Kidney epithelial cell (primary cell): ENCODE measurements around the gene RDH13. TPM values are rescaled to one million over a fixed set of nuclear protein-coding genes. Genes with fewer than 3 reads are reported as not detected.
"Not testable (repeated sequence)": the region's sequence is repeated elsewhere in the genome, so short reads cannot be mapped to it uniquely, and the experiment has no call there.

ENCODE experiments used
- DNase-seq: peaks from one replicate; pipeline ENCODE4 v3.0.0-alpha.2; 2010; ENCODE audit warnings: low read depth
- H3K27me3 ChIP-seq: 2 replicates; pipeline ENCODE4 v1.6.0; 2011; ENCODE audit warnings: low read length; ENCODE audit not compliant: control insufficient read depth, insufficient read depth
- H3K36me3 ChIP-seq: 2 replicates; pipeline ENCODE4 v1.5.1; 2011; ENCODE audit warnings: low read length; ENCODE audit not compliant: control insufficient read depth, insufficient read depth
- H3K4me3 ChIP-seq: 2 replicates; pipeline ENCODE4 v1.5.1; 2011; ENCODE audit warnings: low read depth, mild to moderate bottlenecking, control low read depth, low read length
- total RNA-seq: library from RNA; depleted of rRNA; stranded (reverse); fragments of >200 nt; gene quantifications from 2 replicates; pipeline ENCODE4 v1.2.3, GENCODE V29; 2015
- TF ChIP-seq, protein P1 (sequence below): IDR thresholded peaks from 2 replicates; pipeline ENCODE4 v1.5.1; 2011; ENCODE audit warnings: mild to moderate bottlenecking, moderate library complexity, low read length, control low read depth, inconsistent platforms; ENCODE audit not compliant: insufficient read depth, poor library complexity, severe bottlenecking

Gene RDH13
- total RNA-seq, 1 donor from 2014 or later = 23.4 TPM

DNA sequence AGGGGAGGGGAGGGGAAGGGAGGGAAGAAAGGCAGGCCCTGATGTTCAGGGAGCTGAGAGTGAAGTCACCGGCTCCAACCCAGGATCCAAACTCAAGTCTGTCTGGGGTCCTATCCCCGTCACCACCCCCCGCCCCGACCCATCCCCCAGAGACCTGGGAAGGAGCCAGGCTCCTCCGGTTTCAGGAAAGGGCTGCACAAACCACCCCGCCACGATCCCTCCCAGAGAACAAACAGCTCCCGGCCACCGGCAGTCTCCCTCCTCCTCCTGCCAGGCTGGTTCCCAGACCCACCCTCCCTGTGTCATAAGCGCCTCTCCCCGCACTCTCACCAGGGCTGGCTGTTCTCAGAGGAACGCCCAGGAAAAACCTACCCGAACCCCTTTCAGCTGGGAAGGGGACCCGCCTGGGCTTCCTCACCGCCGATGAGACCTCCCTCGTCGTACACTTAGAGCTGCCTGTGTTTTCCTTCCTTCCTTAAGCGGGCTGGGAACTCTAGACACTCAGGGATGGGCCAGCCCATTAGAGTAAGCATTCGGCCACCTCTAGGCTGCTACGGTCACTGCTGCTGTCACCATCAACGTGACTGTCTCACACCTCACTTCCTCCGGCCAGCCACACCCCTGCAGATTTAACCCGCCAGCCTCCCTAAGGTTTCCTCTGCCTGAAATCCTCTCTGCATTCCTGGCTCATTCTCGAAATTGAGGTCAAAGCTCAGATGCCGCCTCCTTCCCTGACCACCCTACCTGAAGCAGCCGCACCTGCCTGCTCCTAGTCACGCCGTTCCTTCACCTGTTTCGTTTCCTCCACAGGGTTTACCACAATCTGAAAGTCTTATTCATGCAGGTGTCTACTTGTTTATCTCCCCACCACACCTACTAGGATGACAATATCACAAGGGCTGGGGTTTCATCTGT is 6.3 kb upstream of the RDH13 start:
- Histone ChIP-seq H3K4me3 (peak overlapping the region; percentile 25), H3K27me3 (peaks cover 35% of the 10 kb centered on the region), H3K36me3 (no peaks in the 10 kb centered on the region)
- no peak for DNase-seq
- TF ChIP-seq, protein P1, sequence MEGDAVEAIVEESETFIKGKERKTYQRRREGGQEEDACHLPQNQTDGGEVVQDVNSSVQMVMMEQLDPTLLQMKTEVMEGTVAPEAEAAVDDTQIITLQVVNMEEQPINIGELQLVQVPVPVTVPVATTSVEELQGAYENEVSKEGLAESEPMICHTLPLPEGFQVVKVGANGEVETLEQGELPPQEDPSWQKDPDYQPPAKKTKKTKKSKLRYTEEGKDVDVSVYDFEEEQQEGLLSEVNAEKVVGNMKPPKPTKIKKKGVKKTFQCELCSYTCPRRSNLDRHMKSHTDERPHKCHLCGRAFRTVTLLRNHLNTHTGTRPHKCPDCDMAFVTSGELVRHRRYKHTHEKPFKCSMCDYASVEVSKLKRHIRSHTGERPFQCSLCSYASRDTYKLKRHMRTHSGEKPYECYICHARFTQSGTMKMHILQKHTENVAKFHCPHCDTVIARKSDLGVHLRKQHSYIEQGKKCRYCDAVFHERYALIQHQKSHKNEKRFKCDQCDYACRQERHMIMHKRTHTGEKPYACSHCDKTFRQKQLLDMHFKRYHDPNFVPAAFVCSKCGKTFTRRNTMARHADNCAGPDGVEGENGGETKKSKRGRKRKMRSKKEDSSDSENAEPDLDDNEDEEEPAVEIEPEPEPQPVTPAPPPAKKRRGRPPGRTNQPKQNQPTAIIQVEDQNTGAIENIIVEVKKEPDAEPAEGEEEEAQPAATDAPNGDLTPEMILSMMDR = no peak

DNA sequence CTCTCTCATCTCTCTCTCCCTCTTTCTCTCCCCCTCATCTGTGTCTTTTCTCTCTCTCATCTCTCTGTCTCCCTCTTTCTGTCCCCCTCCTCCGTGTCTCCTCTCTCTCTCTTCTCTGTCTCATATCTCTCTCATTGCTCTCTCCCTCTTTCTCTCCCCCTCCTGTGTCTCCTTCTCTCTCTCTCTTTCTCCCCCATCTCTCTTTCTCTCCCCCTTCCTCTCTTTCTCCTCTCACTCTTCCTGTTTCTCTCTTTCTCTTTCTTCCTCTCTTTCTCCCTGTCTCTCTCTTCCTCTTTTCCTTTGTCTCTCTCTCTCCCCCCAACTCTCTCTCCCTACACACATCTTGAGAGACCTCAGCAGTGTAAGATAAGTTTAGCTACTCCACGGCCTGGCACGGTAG is 4.9 kb upstream of the RDH13 start:
- Histone ChIP-seq H3K36me3 (no peaks in the 10 kb centered on the region), H3K27me3 (peaks cover 38% of the 10 kb centered on the region), H3K4me3 (no peak overlapping the region)
- DNase-seq = no peak
- TF ChIP-seq, protein P1 = no peak

DNA sequence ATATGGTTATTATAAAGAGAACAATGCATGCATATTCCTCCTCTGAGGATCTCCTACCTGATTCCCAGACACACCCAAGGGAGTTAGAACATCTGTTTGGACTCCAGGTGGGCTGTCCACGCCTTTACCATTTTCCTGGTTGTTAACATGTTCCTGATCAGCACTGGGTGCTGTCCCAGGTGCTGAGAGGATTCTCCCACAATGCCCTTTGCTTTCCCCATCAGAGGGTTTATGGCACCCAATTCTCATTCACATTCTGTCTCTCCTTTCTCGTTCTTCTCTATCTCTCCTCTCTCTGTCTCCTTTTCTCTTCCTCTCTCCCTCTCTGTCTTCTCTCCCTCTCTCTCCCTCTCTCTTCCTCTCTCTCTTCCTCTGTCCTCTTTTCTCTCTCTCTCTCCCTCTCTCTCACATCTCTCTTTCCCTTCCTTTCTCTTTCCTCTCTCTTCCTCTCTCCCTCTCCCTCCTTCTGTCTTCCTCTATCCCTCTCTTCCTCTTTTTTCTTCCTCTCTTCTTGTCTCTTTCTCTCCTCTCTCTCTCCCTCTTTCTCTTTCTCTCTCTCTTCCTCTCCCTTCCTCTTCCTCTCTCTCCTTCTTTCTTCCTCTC is 3.3 kb upstream of the RDH13 start:
- Histone ChIP-seq H3K27me3 (peaks cover 38% of the 10 kb centered on the region), H3K36me3 (no peaks in the 10 kb centered on the region), H3K4me3 (no peak overlapping the region)
- no peak for DNase-seq
- TF ChIP-seq, protein P1 = no peak

DNA sequence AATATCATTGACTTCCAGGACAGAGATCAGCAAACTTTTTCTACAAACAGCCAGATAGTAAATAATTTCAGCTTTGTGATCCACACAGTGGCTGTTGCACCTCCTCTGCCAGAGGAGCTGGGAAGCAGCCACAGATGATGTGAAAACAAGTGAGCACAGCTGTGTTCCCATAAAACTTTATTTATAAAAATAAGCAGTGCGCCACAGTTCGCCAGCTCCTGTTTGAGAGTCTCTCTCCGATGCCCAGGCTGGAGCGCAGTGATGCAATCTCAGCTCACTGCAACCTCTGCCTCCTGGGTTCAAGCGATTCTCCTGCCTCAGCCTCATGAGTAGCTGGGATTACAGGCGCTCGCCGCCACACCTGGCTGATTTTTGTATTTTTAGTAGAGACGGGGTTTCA is 2.6 kb upstream of the RDH13 start:
- DNase-seq, H3K36me3 ChIP-seq, H3K4me3 ChIP-seq: not testable (repeated sequence)
- peaks cover 38% of the 10 kb centered on the region for H3K27me3 ChIP-seq

DNA sequence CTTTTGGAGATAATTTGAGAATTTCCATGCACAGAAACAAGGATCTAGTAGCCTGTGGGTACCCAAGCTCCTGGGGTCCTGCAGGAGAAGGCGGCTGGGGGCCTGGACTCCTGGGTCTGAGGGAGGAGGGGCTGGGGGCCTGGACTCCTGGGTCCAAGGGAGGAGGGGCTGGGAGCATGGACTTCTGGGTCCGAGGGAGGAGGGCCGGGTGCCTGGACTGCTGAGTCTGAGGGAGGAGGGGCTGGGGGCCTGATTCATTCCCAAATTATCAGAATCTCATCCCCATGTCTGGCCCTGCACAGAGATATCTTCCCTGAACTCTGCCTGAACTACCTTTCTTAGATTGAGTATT is 520 bp upstream of the RDH13 start:
- peak overlapping the region; percentile 15 for H3K4me3 ChIP-seq
- no peak for DNase-seq
- TF ChIP-seq, protein P1 = no peak
- H3K36me3 ChIP-seq = no peaks in the 10 kb centered on the region
- peaks cover 23% of the 10 kb centered on the region for H3K27me3 ChIP-seq

DNA sequence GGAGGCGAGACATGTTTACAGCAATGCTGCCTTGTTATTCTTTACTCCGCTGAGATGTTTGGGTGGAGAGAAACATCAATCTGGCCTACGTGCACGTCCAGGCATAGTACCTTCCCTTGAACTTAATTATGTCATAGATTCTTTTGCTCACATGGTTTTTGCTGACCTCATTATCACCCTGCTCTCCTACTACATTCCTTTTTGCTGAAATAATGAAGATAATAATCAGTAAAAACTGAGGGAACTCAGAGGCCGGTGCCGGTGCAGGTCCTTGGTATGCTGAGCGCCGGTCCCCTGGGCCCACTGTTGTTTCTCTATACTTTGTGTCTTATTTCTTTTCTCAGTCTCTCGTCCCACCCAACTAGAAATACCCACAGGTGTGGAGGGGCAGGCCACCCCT is 2.7 kb downstream of the RDH13 start:
- not testable (repeated sequence) for DNase-seq, H3K36me3 ChIP-seq, H3K27me3 ChIP-seq, H3K4me3 ChIP-seq
